Measurements from ENCODE around the gene LURAP1L. TPM values are rescaled to one million over a fixed set of nuclear protein-coding genes. Genes with fewer than 3 reads are reported as not detected.
"Not testable (repeated sequence)": the region's sequence is repeated elsewhere in the genome, so short reads cannot be mapped to it uniquely, and the experiment has no call there.

The LURAP1L gene
- total and polyA plus RNA-seq, 8 donors = 6.5 to 21.1 (median 12.2) TPM

GRCh38 chr9:12863618-12864017 is 88.8 kb downstream of the LURAP1L start:
- Histone ChIP-seq H3K4me1 (peaks cover 5 to 24% (median 17%) of the 10 kb centered on the region in 3 donors), H3K27me3 (no peaks in the 10 kb centered on the region), H3K4me3 (no peak overlapping the region), H3K9me3 (no peaks in the 10 kb centered on the region), H3K27ac (no peak overlapping the region), H3K36me3 (no peaks in the 10 kb centered on the region)
- TF ChIP-seq CTCF (IDR thresholded peaks at IDR 0.05) = no peak
- 84 to 95% methylated on average over 1 of the region's 1 CpG for WGBS, 2 donors
- intact Hi-C loops (cut with DNase I) = no loop called here
- ATAC-seq (no peak), DNase-seq (no peak), FAIRE-seq (no peak)

- H3K36me3 ChIP-seq; H3K27me3 ChIP-seq; intact Hi-C loops (cut with DNase I); H3K27ac ChIP-seq; ATAC-seq; FAIRE-seq; DNase-seq; H3K4me3 ChIP-seq; H3K9me3 ChIP-seq: not testable (repeated sequence)
- 94 to 95% methylated on average over 3 of the region's 3 CpGs for WGBS, 2 donors
- H3K4me1 ChIP-seq = peaks cover 5 to 20% (median 10%) of the 10 kb centered on the region in 3 donors
These were observed 90.6 kb downstream of the LURAP1L start for GRCh38 chr9:12865380-12865779.

Other genes with a start within 250 kb of the LURAP1L start
- gene TYRP1, start 81.6 kb upstream of the LURAP1L start, total RNA-seq = under 1 TPM in 1 of 6 donors, not detected in 5; 0.14 TPM
- gene TYRP1, start 81.6 kb upstream of the LURAP1L start, polyA plus RNA-seq = under 1 TPM in 1 of 2 donors, not detected in 1; 0.23 TPM

All from pancreas (tissue), 10 donors.